Thymus (tissue), 11 donors: ENCODE data around the gene NPRL2. TPM values are rescaled to one million over a fixed set of nuclear protein-coding genes. Genes with fewer than 3 reads are reported as not detected.

ENCODE experiments used
- DNase-seq, 9 donors: peaks; one replicate each; pipeline ENCODE4 v3.0.0-alpha.2; 2013; ENCODE audit warnings: low spot score in 9 of 9, low read depth in 6 of 9, missing footprints in 1 of 9
- H3K27ac ChIP-seq, 2 donors: one replicate each; pipeline ENCODE4 v1.5.1; 2013; ENCODE audit warnings: control low read depth in 1 of 2, low read depth in 1 of 2, low read length in 1 of 2, mild to moderate bottlenecking in 1 of 2, moderate library complexity in 1 of 2
- H3K27me3 ChIP-seq, 2 donors: one replicate each; pipeline ENCODE4 v1.5.1; 2013; ENCODE audit warnings: low read length in 1 of 2; ENCODE audit not compliant: control insufficient read depth in 2 of 2, insufficient read depth in 1 of 2
- H3K36me3 ChIP-seq, 2 donors: one replicate each; pipeline ENCODE4 v1.5.1; 2013; ENCODE audit warnings: low read length in 1 of 2, mild to moderate bottlenecking in 1 of 2, moderate library complexity in 1 of 2; ENCODE audit not compliant: control insufficient read depth in 2 of 2, insufficient read depth in 2 of 2
- H3K4me1 ChIP-seq, 2 donors: one replicate each; pipeline ENCODE4 v1.5.1; 2013; ENCODE audit warnings: low read length in 2 of 2; ENCODE audit not compliant: control insufficient read depth in 2 of 2, insufficient read depth in 2 of 2
- H3K4me3 ChIP-seq, 2 donors: one replicate each; pipeline ENCODE4 v1.5.1; 2013; ENCODE audit warnings: low read length in 2 of 2, control low read depth in 1 of 2, mild to moderate bottlenecking in 1 of 2
- H3K9me3 ChIP-seq, 2 donors: one replicate each; pipeline ENCODE4 v1.5.1; 2013; ENCODE audit warnings: low read length in 1 of 2, mild to moderate bottlenecking in 1 of 2; ENCODE audit not compliant: control insufficient read depth in 2 of 2, insufficient read depth in 1 of 2
- WGBS: extraction: QIAGEN DNeasy Blood & Tissue Kit; methylation state at CpG from one replicate; pipeline ENCODE4 v1.1.7; 2013; 5-methylcytosine and 5-hydroxymethylcytosine counted together
- polyA plus RNA-seq: library from polyadenylated mRNA; stranded (reverse); fragments of 200-250 nt; gene quantifications from one replicate; pipeline ENCODE4 v1.2.3, GENCODE V29; 2013
- total RNA-seq: library from RNA; stranded (reverse); fragments of 120-200 nt; gene quantifications from one replicate; pipeline ENCODE4 v1.2.4, GENCODE V29; 2013
- donor health status: healthy.

NPRL2 gene
- total and polyA plus RNA-seq, 2 donors = 24.5 to 30.9 TPM

GRCh38 chr3:50345008-50345407 lies 5.6 kb downstream of the NPRL2 start:
- Histone ChIP-seq H3K27ac (no peak overlapping the region), H3K4me1 (peaks cover 19 to 45% of the 10 kb centered on the region in 2 donors)

GRCh38 chr3:50342813-50343633 lies 7.6 kb downstream of the NPRL2 start:
- Histone ChIP-seq H3K27me3 (peaks cover 0 to 34% of the 10 kb centered on the region in 2 donors), H3K27ac (no peak overlapping the region), H3K4me3 (no peak overlapping the region), H3K4me1 (peaks cover 20 to 53% of the 10 kb centered on the region in 2 donors), H3K36me3 (peaks cover 7 to 8% of the 10 kb centered on the region in 2 donors), H3K9me3 (peaks cover 0 to 4% of the 10 kb centered on the region in 2 donors)
- WGBS = 96% methylated on average over 13 of the region's 13 CpGs
- no peak for DNase-seq

More at GRCh38 chr3:50345008-50345407, 5.6 kb downstream of the NPRL2 start:
- Histone ChIP-seq H3K4me3 (peak overlapping the region in 1 of 2 donors; percentile 9), H3K36me3 (peaks cover 14 to 16% of the 10 kb centered on the region in 2 donors), H3K9me3 (peaks cover 0 to 4% of the 10 kb centered on the region in 2 donors), H3K27me3 (peaks cover 0 to 19% of the 10 kb centered on the region in 2 donors)
- DNase-seq = no peak
- 92% methylated on average over 8 of the region's 8 CpGs for WGBS

- WGBS = 95% methylated on average over 13 of the region's 13 CpGs
- Histone ChIP-seq H3K4me1 (peaks cover 20 to 53% of the 10 kb centered on the region in 2 donors), H3K36me3 (no peaks in the 10 kb centered on the region), H3K4me3 (no peak overlapping the region), H3K9me3 (peaks cover 0 to 4% of the 10 kb centered on the region in 2 donors), H3K27ac (no peak overlapping the region), H3K27me3 (peaks cover 0 to 38% of the 10 kb centered on the region in 2 donors)
- DNase-seq = no peak
Observed at GRCh38 chr3:50341996-50342650, 8.5 kb downstream of the NPRL2 start.

- Histone ChIP-seq H3K4me3 (no peak overlapping the region), H3K27ac (peak overlapping the region; percentile 14 to 77), H3K27me3 (peaks cover 0 to 38% of the 10 kb centered on the region in 2 donors), H3K9me3 (peaks cover 0 to 4% of the 10 kb centered on the region in 2 donors), H3K36me3 (no peaks in the 10 kb centered on the region), H3K4me1 (peaks cover 22 to 53% of the 10 kb centered on the region in 2 donors)
- DNase-seq = no peak
- 96% methylated on average over 9 of the region's 9 CpGs for WGBS
Observed at GRCh38 chr3:50341537-50341936, 9.0 kb downstream of the NPRL2 start.

GRCh38 chr3:50340448-50341329 lies 9.9 kb downstream of the NPRL2 start, which contains the start of gene RASSF1:
RASSF1 (minus strand) TSS chr3:50340836; CDS start chr3:50340805, 31 bp downstream.
- DNase-seq = peak in 2 of 9 donors; percentile 51 to 66
- Histone ChIP-seq H3K4me1 (peaks cover 27 to 56% of the 10 kb centered on the region in 2 donors), H3K9me3 (peaks cover 0 to 4% of the 10 kb centered on the region in 2 donors)

GRCh38 chr3:50340147-50340447 lies 10.5 kb downstream of the NPRL2 start:
- Histone ChIP-seq H3K9me3 (peaks cover 0 to 4% of the 10 kb centered on the region in 2 donors), H3K27ac (peak overlapping the region; percentile 4 to 77), H3K4me3 (peak overlapping the region; percentile 16 to 31), H3K36me3 (no peaks in the 10 kb centered on the region), H3K4me1 (peaks cover 24 to 56% of the 10 kb centered on the region in 2 donors), H3K27me3 (peaks cover 0 to 32% of the 10 kb centered on the region in 2 donors)
- no peak for DNase-seq
- 8% methylated on average over 9 of the region's 9 CpGs for WGBS

More at GRCh38 chr3:50340448-50341329, 9.9 kb downstream of the NPRL2 start, which contains the start of gene RASSF1:
- H3K36me3 ChIP-seq = no peaks in the 10 kb centered on the region
- H3K27me3 ChIP-seq = peaks cover 0 to 37% of the 10 kb centered on the region in 2 donors
- H3K4me3 ChIP-seq = peak within 1 kb of the TSS; percentile 16 to 31
- 3% methylated on average over 85 of the region's 85 CpGs for WGBS
- peak within 1 kb of the TSS; percentile 51 to 77 for H3K27ac ChIP-seq

- no peak for DNase-seq
Observed at GRCh38 chr3:50339485-50340146, 11.0 kb downstream of the NPRL2 start.

GRCh38 chr3:50338965-50339364 lies 11.6 kb downstream of the NPRL2 start:
- Histone ChIP-seq H3K27ac (peak overlapping the region; percentile 19 to 61), H3K9me3 (peaks cover 0 to 4% of the 10 kb centered on the region in 2 donors), H3K4me3 (peak overlapping the region in 1 of 2 donors; percentile 86), H3K27me3 (peaks cover 0 to 32% of the 10 kb centered on the region in 2 donors), H3K36me3 (peaks cover 0 to 8% of the 10 kb centered on the region in 2 donors), H3K4me1 (peaks cover 24 to 66% of the 10 kb centered on the region in 2 donors)
- no peak for DNase-seq
- 31% methylated on average over 5 of the region's 5 CpGs for WGBS

More at GRCh38 chr3:50339485-50340146, 11.0 kb downstream of the NPRL2 start:
- peaks cover 0 to 2% of the 10 kb centered on the region in 2 donors for H3K36me3 ChIP-seq
- WGBS = 71% methylated on average over 14 of the region's 14 CpGs
- H3K27me3 ChIP-seq = peaks cover 0 to 32% of the 10 kb centered on the region in 2 donors
- peak overlapping the region; percentile 16 to 31 for H3K4me3 ChIP-seq
- H3K27ac ChIP-seq = no peak overlapping the region
- H3K9me3 ChIP-seq = peaks cover 0 to 4% of the 10 kb centered on the region in 2 donors
- peaks cover 24 to 60% of the 10 kb centered on the region in 2 donors for H3K4me1 ChIP-seq
